Measurements from ENCODE around the gene RNF157.

DNA sequence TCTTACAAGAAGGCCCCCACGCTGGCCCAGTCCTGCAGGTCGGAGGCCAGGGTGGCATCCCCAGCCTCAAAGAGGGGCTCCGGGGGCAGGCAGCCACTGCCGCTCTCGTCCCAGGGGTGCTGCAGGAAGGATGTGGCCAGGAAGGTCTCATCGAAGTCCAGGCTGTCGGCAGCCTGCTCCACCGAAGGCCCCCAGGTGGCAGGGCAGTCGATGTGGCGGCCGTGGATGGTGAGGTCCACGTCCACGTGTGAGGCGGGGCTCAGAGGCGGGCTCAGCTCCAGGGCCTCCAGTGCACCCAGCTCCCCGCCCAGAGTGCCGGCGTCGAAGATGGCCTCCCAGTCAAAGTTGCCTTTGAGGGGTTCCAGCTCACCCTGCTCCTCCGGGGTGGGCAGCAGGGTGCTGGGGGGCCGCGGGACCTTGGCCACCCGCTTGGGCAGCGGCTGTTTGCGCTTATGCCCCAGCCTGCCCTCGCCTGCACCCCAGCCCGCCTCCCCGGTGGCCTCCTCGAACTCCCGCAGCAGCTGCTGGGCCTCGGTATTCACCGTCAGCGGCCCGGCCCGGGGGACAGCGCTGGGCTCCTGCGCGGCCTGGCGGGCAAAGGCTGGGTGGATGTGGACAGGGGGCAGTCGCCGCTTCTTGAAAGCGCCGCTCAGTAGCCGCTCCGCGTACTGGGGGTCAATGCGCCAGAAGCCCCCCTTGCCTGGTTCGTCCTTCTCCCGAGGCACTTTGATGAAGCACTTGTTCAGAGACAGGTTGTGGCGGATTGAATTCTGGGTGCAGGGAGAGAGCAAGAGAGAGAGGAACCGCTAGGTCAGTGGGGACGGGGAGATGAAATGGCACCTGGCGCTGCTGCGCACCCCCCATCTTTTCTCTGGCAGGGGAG lies 102.7 kb downstream of the RNF157 start:
- TF ChIP-seq POLR2A (IDR thresholded peaks at IDR 0.05; ENCODE audit: borderline replicate concordance, extremely low read depth, insufficient read depth, insufficient read length) (no peak), CTCF (IDR thresholded peaks at IDR 0.05 in 2 of 3, conservative IDR thresholded peaks at IDR 0.05 in 1 of 3; ENCODE audit: borderline replicate concordance in 1 of 3, insufficient read depth in 1 of 3, low read depth in 2 of 3, low read length in 2 of 3) (no peak), EZH2phosphoT487 (IDR thresholded peaks at IDR 0.05; ENCODE audit: borderline replicate concordance) (no peak), POLR2AphosphoS5 (IDR thresholded peaks at IDR 0.05; ENCODE audit: low read depth, low read length) (no peak), YY1 (IDR thresholded peaks at IDR 0.05; ENCODE audit: extremely low read depth, insufficient replicate concordance, low read depth, low read length) (no peak), TCF7L2 (IDR thresholded peaks at IDR 0.05; ENCODE audit: borderline replicate concordance, extremely low read depth, insufficient read depth, insufficient read length) (no peak), RAD21 (IDR thresholded peaks at IDR 0.05; ENCODE audit: low read depth) (no peak), EZH2 (IDR thresholded peaks at IDR 0.05) (no peak), CEBPB (IDR thresholded peaks at IDR 0.05; ENCODE audit: low read depth) (no peak), ATF3 (IDR thresholded peaks at IDR 0.05) (no peak), CBX3 (IDR thresholded peaks at IDR 0.05; ENCODE audit: low read depth) (no peak)
- TF ChIP-seq, protein P1, sequence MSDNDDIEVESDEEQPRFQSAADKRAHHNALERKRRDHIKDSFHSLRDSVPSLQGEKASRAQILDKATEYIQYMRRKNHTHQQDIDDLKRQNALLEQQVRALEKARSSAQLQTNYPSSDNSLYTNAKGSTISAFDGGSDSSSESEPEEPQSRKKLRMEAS (IDR thresholded peaks at IDR 0.05) = no peak
- TF ChIP-seq, protein P2, sequence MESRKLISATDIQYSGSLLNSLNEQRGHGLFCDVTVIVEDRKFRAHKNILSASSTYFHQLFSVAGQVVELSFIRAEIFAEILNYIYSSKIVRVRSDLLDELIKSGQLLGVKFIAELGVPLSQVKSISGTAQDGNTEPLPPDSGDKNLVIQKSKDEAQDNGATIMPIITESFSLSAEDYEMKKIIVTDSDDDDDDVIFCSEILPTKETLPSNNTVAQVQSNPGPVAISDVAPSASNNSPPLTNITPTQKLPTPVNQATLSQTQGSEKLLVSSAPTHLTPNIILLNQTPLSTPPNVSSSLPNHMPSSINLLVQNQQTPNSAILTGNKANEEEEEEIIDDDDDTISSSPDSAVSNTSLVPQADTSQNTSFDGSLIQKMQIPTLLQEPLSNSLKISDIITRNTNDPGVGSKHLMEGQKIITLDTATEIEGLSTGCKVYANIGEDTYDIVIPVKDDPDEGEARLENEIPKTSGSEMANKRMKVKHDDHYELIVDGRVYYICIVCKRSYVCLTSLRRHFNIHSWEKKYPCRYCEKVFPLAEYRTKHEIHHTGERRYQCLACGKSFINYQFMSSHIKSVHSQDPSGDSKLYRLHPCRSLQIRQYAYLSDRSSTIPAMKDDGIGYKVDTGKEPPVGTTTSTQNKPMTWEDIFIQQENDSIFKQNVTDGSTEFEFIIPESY (IDR thresholded peaks at IDR 0.05; ENCODE audit: extremely low read depth, insufficient replicate concordance, low read length) = no peak

Data from HCT116 (cell line).